TTC549 (cell line): ENCODE results near the gene OSBPL3.

Experiments
- FAIRE-seq: peaks from 2 replicates; lab custom pipeline; 2012; peaks lifted over from hg19 to GRCh38; lab: Jason Lieb, UNC

OSBPL3 gene

DNA sequence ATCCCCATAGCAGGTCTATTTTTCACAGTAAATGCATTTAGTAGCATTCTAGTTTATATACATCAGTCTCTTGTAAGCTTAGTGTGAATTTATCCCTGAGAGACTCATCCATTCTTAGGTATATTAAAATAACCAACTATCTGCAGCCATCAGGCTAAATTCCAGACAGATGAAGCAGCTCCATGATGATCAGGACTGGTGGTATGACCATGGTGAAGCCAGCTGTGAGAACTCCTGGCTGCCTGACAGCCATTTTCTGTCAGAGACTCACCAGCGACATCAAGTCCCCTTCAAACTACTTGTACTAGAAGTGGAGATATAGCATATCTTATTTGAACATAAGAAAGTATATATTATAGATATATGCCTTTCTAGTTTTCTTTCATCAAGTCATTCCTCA, 152.4 kb downstream of the OSBPL3 start:
- FAIRE-seq = no peak

DNA sequence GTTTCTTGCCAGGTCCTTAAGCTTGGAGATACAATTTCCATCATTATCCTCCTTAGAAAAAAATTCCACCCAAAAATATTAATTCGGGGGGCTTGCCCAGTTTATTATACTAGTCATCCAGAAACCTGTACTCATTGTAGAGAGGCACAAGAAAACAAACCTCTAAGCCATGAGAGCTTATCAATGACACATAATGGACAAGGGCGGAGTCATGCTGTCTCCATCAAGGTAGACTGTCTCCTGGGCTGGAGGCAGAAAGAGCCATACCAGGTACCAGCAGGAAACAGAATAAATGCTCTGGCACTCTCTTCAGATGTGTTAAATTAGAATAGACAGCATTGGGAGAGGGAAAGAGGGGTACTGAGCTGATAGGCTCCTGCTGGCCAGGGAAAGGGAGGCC, 153.0 kb downstream of the OSBPL3 start:
- no peak for FAIRE-seq

DNA sequence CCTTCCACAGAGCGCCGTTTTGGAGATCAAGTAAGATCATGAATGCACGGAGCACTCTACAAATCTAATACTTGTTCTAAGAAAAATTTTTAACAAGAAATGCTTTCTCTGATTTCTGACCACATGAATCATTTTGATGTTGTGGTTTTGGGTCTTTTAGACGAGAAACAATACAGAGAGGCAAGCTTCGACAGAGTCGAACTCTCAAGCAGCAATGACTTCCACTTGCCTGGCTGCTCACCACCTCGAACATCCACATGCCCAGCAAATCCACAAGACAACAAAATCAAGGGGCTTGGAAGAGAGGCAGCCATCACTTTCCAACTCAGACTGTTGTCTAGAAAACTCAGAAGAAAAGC, 153.3 kb downstream of the OSBPL3 start:
- no peak for FAIRE-seq

DNA sequence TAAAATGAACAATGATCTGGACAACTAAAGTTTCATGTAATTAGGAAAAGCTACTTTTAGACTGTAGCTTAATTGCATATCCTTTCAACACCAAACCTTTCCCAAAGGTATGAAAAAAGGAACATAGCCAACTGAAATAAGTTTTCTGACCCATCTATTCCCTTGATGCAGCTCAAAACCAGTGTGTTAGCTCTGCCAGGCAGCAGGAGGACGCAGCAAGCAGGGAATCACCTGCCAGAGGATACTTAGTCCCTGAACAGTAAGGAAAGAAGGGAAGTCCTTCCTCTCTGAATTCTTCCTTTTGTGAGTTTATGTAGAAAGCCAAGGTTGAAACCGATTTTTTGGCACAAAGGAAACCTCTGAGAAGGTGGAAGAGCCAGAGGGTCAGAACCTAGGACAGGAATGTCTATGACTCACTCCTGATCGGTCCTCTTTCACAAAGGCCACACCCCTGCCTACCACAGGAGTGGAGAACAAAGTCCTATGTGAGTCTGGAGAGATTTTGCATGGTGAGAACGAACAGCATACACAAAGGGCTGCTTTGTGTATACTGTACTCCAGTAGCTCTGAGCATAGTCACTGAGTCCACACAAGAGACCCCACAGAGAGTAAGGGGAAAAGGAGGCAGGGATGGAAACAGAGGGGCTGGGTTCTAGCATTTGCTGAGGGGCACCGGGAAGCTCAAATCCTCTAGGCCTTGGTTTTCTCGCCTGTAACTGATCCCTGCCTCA, 153.9 kb downstream of the OSBPL3 start:
- FAIRE-seq = no peak

DNA sequence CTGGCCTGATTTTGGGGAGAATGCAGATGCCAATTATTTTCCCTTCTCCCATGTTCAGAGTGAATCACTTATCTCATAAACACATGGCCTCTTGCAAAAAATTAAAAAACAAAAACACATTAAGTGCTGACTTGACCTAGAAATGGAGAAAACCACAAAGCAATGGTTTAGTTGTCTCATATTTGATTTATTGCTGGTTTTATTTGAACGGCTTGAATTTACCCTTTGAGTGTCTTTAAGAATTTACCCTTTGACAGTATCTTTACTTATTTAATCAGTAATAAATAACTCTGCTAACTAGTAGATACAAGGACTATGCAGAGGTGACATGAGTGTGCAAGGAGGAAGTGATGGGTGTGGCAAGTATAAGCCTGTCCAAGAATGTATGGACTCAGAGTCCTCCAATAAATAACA, 154.6 kb downstream of the OSBPL3 start:
- no peak for FAIRE-seq

DNA sequence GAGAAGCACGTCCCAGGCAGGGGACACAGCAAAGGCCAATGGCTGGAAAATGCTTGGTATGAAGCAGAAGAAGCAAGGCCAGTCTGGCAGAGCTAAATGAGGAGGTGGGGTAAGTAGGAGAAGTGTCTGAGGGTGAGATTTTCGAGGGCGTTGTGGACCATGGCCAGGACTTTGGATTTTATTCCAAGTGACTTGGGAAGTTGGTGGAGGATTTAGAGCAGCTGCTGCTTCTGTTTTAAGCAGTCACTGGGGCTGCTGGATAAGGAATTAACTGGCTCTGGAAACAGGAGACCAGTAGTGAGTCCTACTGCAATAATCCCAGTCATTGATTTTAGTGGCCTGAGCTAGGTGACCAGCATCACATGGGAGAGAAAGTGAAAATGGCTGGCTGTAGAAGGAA, 155.1 kb downstream of the OSBPL3 start:
- no peak for FAIRE-seq

DNA sequence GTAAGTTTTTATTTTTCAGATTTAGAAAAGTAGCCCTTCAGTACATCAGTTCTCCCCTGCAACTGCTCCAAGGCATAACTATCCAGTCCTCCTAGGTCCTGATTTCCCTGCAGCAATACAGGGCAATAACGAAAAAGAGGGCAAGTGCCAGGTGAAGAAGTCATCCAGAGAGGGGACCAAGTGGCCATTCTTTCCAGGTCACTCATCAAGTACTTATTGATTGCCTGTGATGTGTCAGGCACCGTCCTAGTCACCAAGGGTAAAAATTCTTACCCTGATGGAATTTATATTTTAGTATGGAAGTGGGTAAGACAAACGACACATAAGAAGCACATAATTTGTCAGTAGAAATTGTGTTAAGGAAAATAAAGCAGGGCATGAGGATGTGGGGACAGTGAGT, 155.6 kb downstream of the OSBPL3 start:
- no peak for FAIRE-seq

DNA sequence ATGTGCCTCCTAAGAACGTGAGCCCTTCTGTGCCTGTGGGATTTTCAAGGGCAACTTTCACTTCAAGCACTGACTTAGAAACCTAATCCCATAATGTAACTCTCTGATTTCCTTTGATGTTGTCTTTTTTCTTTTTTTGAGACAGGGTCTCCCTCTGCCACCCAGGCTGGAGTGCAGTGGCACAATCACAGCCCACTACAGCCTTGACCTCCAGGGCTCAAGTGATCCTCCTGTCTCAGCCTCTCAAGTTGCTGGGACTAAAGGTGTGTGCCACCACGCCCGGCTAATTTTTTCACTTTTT, 158.3 kb downstream of the OSBPL3 start:
- FAIRE-seq = no peak

DNA sequence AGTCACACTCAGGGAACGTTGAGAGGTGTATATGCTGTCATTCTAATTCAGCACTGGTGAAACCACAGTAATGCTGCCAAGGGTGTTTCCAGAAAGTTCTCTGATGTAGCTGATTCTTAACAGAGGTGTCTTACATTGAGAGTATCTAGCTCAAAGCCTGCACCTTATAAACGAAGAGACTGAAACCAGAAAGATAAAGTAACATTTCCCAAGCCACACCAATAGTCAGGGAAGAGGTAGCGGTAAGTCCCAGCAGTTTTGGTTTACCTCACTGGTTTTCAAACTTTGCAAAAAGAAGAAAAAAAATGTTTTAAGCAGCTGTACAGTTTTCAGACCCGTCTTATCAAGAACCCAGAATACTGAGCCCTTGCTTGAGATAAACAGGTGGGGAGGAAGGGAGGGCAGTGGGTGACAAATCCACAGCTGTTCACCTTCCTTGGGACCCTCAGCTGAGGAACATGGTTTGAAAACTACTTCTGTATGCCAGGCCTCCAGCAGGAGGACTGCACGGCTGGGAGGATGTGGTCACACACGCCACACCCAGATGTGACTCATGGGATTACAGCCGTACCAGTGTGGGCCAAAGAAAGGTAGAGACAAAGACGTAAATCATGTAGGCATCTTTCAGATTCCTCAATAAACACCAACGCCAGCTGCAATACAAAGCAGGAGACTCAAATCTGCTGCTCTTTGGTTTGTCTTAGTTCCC, 158.8 kb downstream of the OSBPL3 start:
- no peak for FAIRE-seq

DNA sequence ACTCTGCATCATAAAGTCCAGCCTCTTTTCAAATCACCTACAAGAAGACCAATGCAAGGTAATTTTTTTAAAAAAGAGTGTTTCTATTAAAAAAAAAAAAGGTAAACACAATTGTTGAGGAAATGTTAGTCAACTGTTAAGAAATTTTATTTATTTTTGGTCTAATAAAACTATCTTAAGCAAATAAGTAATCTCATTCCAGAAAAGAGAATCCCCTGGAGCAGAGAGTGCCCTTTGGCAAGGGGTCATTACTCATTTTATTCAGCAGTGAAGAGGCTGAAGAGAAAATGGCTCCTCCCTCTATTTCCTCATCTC, 159.3 kb downstream of the OSBPL3 start:
- no peak for FAIRE-seq

DNA sequence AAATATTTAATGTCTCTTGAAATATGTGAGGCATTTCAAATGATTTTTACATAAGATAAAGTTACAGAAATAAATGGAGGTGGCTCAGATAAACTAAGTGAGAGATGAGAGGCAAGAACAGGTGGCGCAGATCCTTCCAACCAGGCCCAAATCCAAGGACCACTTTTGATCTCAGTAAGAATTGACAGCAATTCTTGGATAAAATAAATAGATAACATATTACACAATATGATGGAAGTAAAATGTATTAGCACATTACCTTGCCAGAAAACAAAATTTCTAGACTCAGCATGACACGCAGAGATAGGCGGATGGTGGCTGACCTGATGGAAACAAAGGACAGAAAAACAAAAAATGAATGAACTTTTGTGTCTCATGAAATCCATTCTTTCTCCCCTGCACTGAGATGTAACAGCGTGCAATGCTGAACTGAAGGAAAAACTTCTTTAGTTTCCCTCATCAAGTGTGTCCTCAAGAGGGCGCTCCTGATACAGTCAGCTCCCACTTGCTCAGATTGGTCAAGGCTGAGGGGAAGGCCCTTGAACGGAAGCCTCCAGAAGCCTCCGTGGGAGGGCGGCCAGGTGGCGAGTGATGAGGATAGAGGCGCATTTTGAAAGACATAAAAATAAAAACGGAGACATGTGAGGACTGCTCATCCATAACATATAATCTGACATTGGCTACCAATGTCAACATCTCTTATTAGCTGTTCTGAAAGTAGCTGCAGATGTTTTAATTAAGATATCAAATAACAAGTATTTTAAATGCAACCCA, 159.9 kb downstream of the OSBPL3 start:
- FAIRE-seq = peak; percentile 58

DNA sequence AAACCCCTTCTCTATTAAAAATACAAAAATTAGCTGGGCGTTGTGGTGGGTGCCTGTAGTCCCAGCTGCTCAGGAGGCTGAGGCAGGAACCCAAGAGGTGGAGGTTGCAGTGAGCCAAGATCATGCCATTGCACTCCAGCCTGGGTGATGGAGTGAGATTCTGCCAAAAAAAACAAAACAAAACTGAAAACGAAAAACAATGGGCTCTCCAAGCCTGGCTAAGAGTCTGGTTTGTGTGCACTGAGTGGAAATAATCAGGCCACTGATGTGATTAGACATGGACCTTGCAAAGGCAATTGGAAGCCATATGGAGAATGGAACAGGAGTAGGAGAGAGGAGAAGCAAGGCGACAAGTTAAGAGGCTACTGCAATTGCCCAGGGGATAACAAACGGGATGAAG, 162.6 kb downstream of the OSBPL3 start:
- no peak for FAIRE-seq

DNA sequence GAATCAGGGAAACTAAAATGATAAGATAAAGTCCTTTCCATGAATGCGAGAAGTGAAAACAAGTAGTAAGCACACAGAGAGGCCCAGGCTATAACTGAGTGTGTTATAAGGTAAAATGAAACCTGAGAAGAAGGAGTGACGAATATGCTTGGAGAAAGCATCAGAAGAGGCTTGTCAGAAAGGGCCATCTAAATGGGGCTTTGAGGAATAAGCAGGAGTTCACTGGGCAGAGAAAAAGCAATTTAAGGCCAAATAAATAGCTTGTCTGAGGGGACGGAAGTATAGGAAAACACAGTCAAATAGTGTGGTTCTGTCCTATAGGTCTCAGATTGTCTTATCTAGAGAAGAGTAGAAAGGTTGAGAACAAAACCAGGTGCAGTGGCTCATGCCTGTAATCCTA, 163.1 kb downstream of the OSBPL3 start:
- FAIRE-seq = no peak

DNA sequence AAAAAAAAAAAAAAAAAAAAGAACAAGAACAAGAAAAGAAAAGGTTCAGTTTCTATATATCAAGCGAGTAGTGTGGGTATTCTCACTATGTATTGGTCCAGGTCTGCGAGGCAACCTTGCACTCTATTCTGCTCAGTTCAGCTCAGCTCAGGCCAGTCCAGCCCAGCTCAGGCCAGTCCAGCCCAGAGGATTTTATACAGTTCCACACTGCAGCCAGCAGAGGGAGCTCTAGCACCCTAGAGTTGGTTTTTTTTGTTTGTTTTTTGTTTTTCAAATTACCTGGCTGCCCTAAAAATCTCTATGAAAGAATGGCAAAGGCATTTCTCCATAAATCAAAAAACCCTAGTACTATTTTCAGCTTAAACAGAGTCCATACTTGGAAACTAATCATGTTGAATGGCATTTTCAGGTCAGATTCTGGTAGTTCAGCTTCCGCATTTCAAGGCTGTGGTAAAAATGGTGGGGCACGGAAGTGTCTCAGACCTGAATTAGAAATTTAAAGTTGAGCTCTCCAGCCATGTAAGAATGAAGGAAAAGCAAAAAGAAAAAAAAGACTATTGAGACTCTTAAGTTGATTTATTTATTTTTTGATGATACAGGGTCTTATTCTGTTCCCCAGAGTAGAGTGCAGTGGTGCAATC, 167.6 kb downstream of the OSBPL3 start:
- FAIRE-seq = no peak

DNA sequence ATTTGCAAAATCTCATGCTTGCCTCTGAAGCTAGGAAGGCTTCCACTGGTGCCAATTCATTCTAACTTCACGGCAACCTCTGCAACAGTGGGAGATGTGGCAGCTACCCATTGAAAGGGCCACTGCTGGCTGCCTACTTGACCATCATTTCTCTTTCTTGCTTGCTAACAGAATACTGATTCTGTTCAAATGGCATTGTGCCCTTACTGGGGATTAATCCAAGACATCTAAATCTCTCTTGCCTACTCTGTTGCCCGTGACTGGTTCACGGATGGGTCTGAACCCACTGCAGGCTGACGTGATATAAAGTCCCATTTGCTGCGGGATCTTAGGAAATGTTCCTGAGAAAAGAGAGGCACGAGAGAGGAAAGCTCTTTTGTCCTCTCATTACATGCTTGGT, 171.5 kb downstream of the OSBPL3 start:
- no peak for FAIRE-seq

DNA sequence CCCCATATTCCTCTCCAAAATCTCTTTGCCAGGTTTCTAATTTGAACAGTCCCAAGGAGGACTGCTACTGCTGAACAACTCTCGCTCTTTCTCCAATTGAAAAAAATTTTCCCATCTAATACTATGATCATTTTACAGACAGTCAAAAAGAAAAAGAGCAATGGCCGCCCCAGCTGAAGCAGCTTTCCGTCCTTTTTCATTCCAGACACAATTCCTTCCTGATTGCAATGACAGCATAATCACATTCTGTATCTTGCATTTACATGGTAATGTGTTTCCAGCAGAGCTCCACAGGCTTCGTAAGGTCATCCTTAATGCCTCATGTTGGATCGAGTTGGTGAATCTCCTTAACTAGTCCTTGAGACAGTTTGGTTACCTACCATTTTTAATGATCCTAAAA, 177.7 kb downstream of the OSBPL3 start:
- FAIRE-seq = no peak

DNA sequence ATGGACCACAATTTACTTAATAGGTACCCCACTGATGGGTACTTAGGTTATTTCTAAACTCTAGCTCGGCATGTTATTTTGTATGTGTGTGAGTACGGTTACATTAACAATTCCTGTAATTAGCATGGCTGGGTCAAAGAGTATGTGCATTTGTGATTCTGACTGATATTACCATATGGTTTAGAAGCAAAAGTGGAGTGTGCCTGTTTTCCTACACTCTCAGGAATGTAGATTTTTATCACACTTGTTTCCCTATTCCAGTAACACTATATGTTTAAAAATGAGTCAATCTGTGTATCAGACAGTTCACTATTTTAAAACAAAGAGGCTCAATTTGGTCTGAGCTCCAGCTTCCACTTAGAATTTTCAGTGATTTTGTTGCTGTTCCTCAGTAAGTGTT, 178.1 kb downstream of the OSBPL3 start:
- no peak for FAIRE-seq

DNA sequence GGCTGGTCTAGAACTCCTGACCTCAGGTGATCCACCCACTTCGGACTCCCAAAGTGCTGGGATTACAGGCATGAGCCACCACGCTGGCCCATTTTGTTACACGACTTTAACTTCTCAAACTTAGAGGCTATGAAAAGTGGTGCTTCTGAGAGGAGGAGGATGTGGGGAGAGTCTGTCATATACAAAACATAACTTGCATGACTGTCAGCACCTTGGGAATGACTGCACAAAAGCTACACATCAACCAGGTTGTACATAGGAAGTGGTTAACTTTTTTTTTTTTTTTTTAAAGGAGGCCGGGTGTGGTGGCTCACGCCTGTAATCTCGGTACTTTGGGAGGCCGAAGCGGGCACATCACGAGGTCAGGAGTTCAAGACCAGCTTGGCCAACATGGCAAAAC, 179.3 kb downstream of the OSBPL3 start:
- no peak for FAIRE-seq

DNA sequence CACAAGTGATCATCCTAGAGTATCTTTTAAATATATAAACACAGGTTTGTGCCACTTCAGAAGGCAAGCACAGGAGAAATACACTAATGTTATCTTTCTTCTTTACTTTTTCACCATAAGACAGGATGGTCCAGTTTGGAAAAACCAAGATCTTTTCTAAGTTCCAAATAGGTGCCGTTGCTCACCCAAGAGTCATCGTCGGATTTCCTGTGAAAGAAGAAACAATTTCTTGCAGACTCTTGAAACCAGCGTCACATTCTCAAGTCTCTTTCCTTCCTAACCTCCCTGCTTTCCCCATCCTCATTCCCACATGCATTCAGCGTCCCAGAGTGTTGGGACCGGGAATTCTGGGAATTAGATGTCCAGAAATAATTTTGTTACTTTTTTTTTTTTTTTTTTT, 179.9 kb downstream of the OSBPL3 start:
- FAIRE-seq = no peak

DNA sequence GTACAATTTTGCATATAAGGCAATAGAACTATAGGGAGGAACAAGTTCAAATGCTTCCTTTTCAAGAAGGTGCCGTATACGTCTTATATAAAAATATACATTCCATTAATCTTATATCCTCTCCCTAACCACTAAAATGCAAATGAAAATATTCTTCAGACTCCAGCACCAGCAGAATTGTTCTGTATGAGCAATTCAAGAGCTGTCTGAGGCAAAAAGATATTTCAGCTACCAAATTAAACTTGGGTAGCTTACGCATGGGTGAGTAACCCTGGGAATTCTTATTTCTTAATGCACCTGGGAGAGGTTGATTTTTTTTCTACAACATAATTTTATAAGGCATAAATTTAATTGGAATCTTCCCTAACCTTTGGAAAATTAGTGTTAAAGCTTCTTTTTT, 180.5 kb downstream of the OSBPL3 start:
- no peak for FAIRE-seq

DNA sequence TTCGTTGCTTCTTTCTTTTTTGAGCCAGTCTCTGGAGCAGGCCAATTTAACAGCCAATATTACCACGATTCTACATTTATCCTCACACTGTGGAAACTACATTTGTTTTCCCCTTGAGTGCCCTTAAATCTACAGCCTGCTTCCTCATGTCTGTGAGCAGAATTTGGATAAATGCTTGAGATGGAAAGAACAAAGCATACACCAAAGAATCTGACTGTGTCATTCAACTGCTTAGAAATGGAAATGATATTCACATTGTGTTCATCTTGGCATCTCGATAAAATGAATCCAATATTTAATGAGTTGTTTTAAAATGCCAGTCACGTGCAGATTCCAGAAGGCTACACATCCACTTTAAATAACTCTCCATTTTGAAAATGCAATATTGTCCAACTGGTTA, 181.7 kb downstream of the OSBPL3 start:
- no peak for FAIRE-seq

DNA sequence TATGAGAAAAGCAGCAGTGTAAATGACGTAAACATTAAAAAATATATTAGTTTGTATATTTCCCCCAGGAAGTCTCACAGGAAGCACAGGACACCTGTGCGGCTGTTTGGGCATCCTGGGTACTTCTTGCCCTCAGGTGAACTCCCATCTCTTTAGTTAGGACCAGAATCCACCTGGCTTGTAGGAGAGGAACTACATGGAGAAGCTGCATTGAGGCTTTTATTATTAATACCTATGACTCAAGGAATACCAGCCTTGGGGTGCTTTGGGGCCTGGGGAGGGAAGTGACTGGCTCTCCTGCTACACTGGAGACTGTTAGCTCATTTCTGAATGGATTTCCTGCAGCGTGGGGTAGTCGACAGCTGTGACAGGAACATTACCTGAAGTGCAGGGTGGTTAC, 182.7 kb downstream of the OSBPL3 start:
- no peak for FAIRE-seq

DNA sequence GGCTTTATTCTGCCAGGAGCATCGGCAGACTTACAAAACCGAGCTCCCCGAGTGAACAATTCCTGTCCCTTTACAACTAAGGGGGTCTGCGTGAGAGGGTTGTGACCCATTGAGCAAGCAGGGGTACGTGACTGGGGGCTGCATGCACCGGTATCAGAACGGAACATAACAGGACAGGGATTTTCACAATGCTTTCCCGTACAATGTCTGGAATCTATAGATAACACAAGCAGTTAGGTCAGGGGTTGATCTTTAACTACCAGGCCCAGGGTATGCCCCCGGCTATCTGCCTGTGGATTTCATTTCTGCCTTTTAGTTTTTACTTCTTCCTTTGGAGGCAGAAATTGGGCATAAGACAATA, 184.6 kb downstream of the OSBPL3 start:
- no peak for FAIRE-seq
